AG09309 (cell line): Measurements from ENCODE around the gene FAM219B.
A peak's percentile ranks its signal among the peaks of the same experiment; 100 is the strongest.
"Not testable (repeated sequence)": the region's sequence is repeated elsewhere in the genome, so short reads cannot be mapped to it uniquely, and the experiment has no call there.

Experiments
- DNase-seq: peaks from one replicate; pipeline ENCODE4 v3.0.0-alpha.2; 2010; ENCODE audit warnings: low read depth
- H3K4me3 ChIP-seq: 2 replicates; pipeline ENCODE4 v1.5.1; 2011; ENCODE audit warnings: mild to moderate bottlenecking, low read depth, low read length, moderate library complexity; ENCODE audit not compliant: control insufficient read depth
- CTCF ChIP-seq: IDR thresholded peaks from 2 replicates; pipeline ENCODE4 v1.5.1; 2011; ENCODE audit warnings: mild to moderate bottlenecking, low read depth, low read length, inconsistent platforms; ENCODE audit not compliant: insufficient read depth, control insufficient read depth; ENCODE audit errors: missing control alignments

FAM219B gene

GRCh38 chr15:74903676-74904075, 3.0 kb downstream of the FAM219B start:
- DNase-seq, result no peak

GRCh38 chr15:74902295-74903075, 4.2 kb downstream of the FAM219B start:
- no peak for TF ChIP-seq CTCF
- H3K4me3 ChIP-seq, result no peak overlapping the region
- no peak for DNase-seq

More at GRCh38 chr15:74903676-74904075, 3.0 kb downstream of the FAM219B start:
- H3K4me3 ChIP-seq, result no peak overlapping the region
- TF ChIP-seq CTCF, result no peak

DNA sequence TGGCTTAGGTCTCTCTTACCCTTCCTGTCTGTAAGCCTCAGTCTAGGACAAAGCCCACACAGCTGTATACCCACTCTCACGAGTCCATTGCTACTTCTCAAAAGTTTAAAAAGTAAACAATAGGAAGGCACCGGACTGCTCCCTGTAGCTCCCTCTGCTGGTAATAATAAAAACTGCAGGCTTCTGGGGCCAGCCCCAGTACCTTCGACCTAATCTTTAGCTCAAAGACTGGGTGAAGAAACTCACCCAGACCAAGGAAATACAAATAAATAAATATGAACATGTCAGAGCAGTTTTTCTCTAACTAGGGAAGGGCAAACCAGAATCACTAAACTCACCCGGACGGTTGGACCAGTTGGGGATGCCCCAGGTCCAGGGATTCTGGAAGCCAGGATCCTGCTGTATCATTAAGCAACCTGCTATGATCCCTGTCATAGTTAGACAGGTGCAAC, 5.0 kb downstream of the FAM219B start:
- peak; percentile 82 for TF ChIP-seq CTCF
- no peak overlapping the region for H3K4me3 ChIP-seq
- no peak for DNase-seq

GRCh38 chr15:74897300-74897701, 9.3 kb downstream of the FAM219B start:
- TF ChIP-seq CTCF, result no peak
- DNase-seq, result no peak
- no peak overlapping the region for H3K4me3 ChIP-seq

GRCh38 chr15:74896316-74896715, 10.3 kb downstream of the FAM219B start:
- no peak overlapping the region for H3K4me3 ChIP-seq
- TF ChIP-seq CTCF, result no peak
- DNase-seq, result no peak

GRCh38 chr15:74895830-74896229, 10.8 kb downstream of the FAM219B start:
- no peak for DNase-seq
- H3K4me3 ChIP-seq, result no peak overlapping the region
- TF ChIP-seq CTCF, result no peak

GRCh38 chr15:74894383-74894782, 12.3 kb downstream of the FAM219B start:
- not testable (repeated sequence) for DNase-seq, H3K4me3 ChIP-seq
